ENCODE data around the gene BCL11B. TPM values are rescaled to one million over a fixed set of nuclear protein-coding genes. Genes with fewer than 3 reads are reported as not detected.

BCL11B gene
- total and polyA plus RNA-seq, 2 donors (not counting 1 experiment from before 2014, with no cell fraction given), result under 0.01 TPM; not detected in 1

DNA sequence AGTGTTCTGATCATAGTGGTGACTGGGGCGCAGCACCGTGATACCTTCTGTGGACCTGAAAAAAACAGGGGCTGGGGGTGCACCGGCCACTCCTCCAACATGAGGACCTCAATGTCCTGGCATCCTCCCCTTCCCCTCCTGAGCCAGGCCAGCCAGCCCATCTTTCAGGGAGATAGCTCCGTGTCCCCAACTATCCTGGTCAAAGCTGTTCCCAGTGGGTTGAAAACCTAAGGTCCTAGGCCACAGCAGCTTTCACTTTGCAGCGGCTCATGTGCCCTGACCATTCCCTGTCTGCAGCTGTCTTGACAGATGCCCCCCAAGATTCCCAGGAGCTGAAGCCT is 75.7 kb downstream of the BCL11B start:
- no peak overlapping the region for H3K9ac ChIP-seq (ENCODE audit: insufficient read depth, low read length)
- TF ChIP-seq, protein P1, sequence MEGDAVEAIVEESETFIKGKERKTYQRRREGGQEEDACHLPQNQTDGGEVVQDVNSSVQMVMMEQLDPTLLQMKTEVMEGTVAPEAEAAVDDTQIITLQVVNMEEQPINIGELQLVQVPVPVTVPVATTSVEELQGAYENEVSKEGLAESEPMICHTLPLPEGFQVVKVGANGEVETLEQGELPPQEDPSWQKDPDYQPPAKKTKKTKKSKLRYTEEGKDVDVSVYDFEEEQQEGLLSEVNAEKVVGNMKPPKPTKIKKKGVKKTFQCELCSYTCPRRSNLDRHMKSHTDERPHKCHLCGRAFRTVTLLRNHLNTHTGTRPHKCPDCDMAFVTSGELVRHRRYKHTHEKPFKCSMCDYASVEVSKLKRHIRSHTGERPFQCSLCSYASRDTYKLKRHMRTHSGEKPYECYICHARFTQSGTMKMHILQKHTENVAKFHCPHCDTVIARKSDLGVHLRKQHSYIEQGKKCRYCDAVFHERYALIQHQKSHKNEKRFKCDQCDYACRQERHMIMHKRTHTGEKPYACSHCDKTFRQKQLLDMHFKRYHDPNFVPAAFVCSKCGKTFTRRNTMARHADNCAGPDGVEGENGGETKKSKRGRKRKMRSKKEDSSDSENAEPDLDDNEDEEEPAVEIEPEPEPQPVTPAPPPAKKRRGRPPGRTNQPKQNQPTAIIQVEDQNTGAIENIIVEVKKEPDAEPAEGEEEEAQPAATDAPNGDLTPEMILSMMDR (conservative IDR thresholded peaks at IDR 0.05 in 1 of 2, IDR thresholded peaks at IDR 0.05 in 1 of 2; ENCODE audit: low read depth in 1 of 2, low read length in 2 of 2), result no peak
- TF ChIP-seq EZH2 (IDR thresholded peaks at IDR 0.05; ENCODE audit: low read length, missing control alignments), result no peak
- no peaks in the 10 kb centered on the region for H3K9me3 ChIP-seq (ENCODE audit: control insufficient read depth, insufficient read depth, low read depth, low read length)

DNA sequence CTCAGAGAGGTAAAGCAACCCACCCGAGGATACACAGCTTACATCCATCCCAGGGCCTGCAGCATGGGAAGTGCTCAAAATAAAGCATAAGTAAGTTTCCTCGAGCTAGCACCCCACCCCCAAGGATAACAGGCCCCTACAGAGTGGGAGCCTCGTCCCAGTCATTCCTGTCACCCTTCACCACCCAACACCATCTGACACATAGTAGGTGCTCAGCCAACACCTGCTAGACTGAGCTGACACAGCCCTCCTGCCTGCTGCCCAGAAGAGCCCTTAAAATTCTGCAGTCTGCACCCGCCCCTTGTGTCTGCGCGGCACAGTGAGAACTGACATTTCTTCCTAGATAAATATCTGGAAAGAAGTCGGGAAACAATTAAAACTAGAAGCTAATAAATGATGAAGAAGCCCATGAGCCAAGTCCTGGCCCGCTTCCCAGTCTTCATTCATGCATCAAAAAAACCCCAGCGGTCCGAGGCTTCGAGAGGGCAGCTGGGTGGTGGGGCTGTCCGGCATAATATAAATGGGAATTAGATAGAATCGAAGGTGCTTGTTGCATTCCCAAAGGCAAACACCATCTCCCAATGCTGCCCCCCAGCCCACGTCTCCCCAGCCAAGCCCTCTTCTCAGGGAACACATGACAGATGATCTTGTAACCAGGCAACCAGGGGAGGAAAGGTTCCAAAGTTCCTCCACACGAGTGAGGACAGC is 76.2 kb downstream of the BCL11B start:
- no peaks in the 10 kb centered on the region for H3K79me2 ChIP-seq (ENCODE audit: control insufficient read depth, insufficient read depth, low read length)
- H3K4me2 ChIP-seq (ENCODE audit: extremely low read depth, insufficient read depth, low read length), result no peak overlapping the region
- no peaks in the 10 kb centered on the region for H4K20me1 ChIP-seq (ENCODE audit: control insufficient read depth, extremely low read depth, insufficient read depth, low read length)
- no peak for TF ChIP-seq EZH2 (IDR thresholded peaks at IDR 0.05; ENCODE audit: low read length, missing control alignments)
- TF ChIP-seq, protein P1 (conservative IDR thresholded peaks at IDR 0.05 in 1 of 2, IDR thresholded peaks at IDR 0.05 in 1 of 2; ENCODE audit: low read depth in 1 of 2, low read length in 2 of 2), result no peak
- no peak overlapping the region for H3K27ac ChIP-seq (ENCODE audit: insufficient read depth, low read length)
- H3K4me1 ChIP-seq (ENCODE audit: control insufficient read depth, extremely low read depth, insufficient read depth, low read length), result no peaks in the 10 kb centered on the region
- H3K36me3 ChIP-seq (ENCODE audit: control insufficient read depth, insufficient read depth, low read length), result no peaks in the 10 kb centered on the region
- no peak overlapping the region for H2AFZ ChIP-seq (ENCODE audit: low read length)
- H3K4me3 ChIP-seq (replicated peaks in 1 of 4; ENCODE audit: control extremely low read depth in 1 of 4, insufficient read depth in 1 of 4, low read depth in 3 of 4, low read length in 4 of 4), result no peak overlapping the region
- no peaks in the 10 kb centered on the region for H3K27me3 ChIP-seq (ENCODE audit: control insufficient read depth, insufficient read depth, low read length)
- peak in 1 of 2 donors; percentile 65 for DNase-seq (ENCODE audit: low read depth in 2 of 2)
- H3K9me3 ChIP-seq (ENCODE audit: control insufficient read depth, insufficient read depth, low read depth, low read length), result no peaks in the 10 kb centered on the region
- H3K9ac ChIP-seq (ENCODE audit: insufficient read depth, low read length), result no peak overlapping the region

More for the DNA sequence above, 75.7 kb downstream of the BCL11B start:
- no peaks in the 10 kb centered on the region for H3K36me3 ChIP-seq (ENCODE audit: control insufficient read depth, insufficient read depth, low read length)
- no peaks in the 10 kb centered on the region for H3K4me1 ChIP-seq (ENCODE audit: control insufficient read depth, extremely low read depth, insufficient read depth, low read length)
- no peak overlapping the region for H3K4me2 ChIP-seq (ENCODE audit: extremely low read depth, insufficient read depth, low read length)
- DNase-seq (ENCODE audit: low read depth in 2 of 2), result no peak
- no peak overlapping the region for H3K4me3 ChIP-seq (replicated peaks in 1 of 4; ENCODE audit: control extremely low read depth in 1 of 4, insufficient read depth in 1 of 4, low read depth in 3 of 4, low read length in 4 of 4)
- H3K27me3 ChIP-seq (ENCODE audit: control insufficient read depth, insufficient read depth, low read length), result no peaks in the 10 kb centered on the region
- no peak overlapping the region for H3K27ac ChIP-seq (ENCODE audit: insufficient read depth, low read length)
- no peaks in the 10 kb centered on the region for H4K20me1 ChIP-seq (ENCODE audit: control insufficient read depth, extremely low read depth, insufficient read depth, low read length)
- no peak overlapping the region for H2AFZ ChIP-seq (ENCODE audit: low read length)
- no peaks in the 10 kb centered on the region for H3K79me2 ChIP-seq (ENCODE audit: control insufficient read depth, insufficient read depth, low read length)

- TF ChIP-seq, protein P1 (conservative IDR thresholded peaks at IDR 0.05 in 1 of 2, IDR thresholded peaks at IDR 0.05 in 1 of 2; ENCODE audit: low read depth in 1 of 2, low read length in 2 of 2), result no peak
- TF ChIP-seq EZH2 (IDR thresholded peaks at IDR 0.05; ENCODE audit: low read length, missing control alignments), result no peak
- Histone ChIP-seq H3K27ac (ENCODE audit: insufficient read depth, low read length) (no peak overlapping the region), H3K4me2 (ENCODE audit: extremely low read depth, insufficient read depth, low read length) (no peak overlapping the region)
These were observed 77.3 kb downstream of the BCL11B start for GRCh38 chr14:99194736-99195135.

More at GRCh38 chr14:99194736-99195135, 77.3 kb downstream of the BCL11B start:
- Histone ChIP-seq H3K36me3 (ENCODE audit: control insufficient read depth, insufficient read depth, low read length) (no peaks in the 10 kb centered on the region), H2AFZ (ENCODE audit: low read length) (no peak overlapping the region), H3K9me3 (ENCODE audit: control insufficient read depth, insufficient read depth, low read depth, low read length) (no peaks in the 10 kb centered on the region), H3K27me3 (ENCODE audit: control insufficient read depth, insufficient read depth, low read length) (no peaks in the 10 kb centered on the region), H4K20me1 (ENCODE audit: control insufficient read depth, extremely low read depth, insufficient read depth, low read length) (no peaks in the 10 kb centered on the region), H3K4me1 (ENCODE audit: control insufficient read depth, extremely low read depth, insufficient read depth, low read length) (no peaks in the 10 kb centered on the region), H3K9ac (ENCODE audit: insufficient read depth, low read length) (no peak overlapping the region), H3K79me2 (ENCODE audit: control insufficient read depth, insufficient read depth, low read length) (no peaks in the 10 kb centered on the region), H3K4me3 (replicated peaks in 1 of 4; ENCODE audit: control extremely low read depth in 1 of 4, insufficient read depth in 1 of 4, low read depth in 3 of 4, low read length in 4 of 4) (no peak overlapping the region)
- no peak for DNase-seq (ENCODE audit: low read depth in 2 of 2)
